GM12878 (cell line): Measurements from ENCODE around the gene TAF3. TPM values are rescaled to one million over a fixed set of nuclear protein-coding genes. Genes with fewer than 3 reads are reported as not detected.

Experiments used
- ATAC-seq: fragments of 200-7000 bp; cut with Tn5 transposase; 3 replicates; pipeline ENCODE4 v1.9.1; 2020; ENCODE audit warnings: mild to moderate bottlenecking, moderate library complexity
- BruUV-seq: library from RNA; stranded (reverse); fragments of 400-500 nt; replicated peaks from 2 replicates; lab custom pipeline; 2021; lab: Mats Ljungman, UMichigan
- CTCF ChIA-PET: fragments of 300-600 bp; sonication (Branson Sonifier 250); formaldehyde crosslinking; extraction: SDS; loops from one replicate; lab custom pipeline; 2021; ENCODE audit warnings: inconsistent platforms; lab: Yijun Ruan, JAX
- POLR2A ChIA-PET: fragments of 350-600 bp; formaldehyde crosslinking; extraction: SDS; loops from one replicate; lab custom pipeline; 2021; ENCODE audit warnings: inconsistent platforms; lab: Charles Lee
- RAD21 ChIA-PET: fragments of 300-600 bp; sonication (Branson Sonifier 250); formaldehyde crosslinking; loops from one replicate; lab custom pipeline; 2023; ENCODE audit warnings: antibody characterized with exemption; ENCODE audit not compliant: unreplicated experiment; lab: Charles Lee
- SMC1A ChIA-PET: fragments of 300-600 bp; sonication (Branson Sonifier 250); formaldehyde crosslinking; loops from one replicate; lab custom pipeline; 2023; ENCODE audit not compliant: unreplicated experiment, uncharacterized antibody; lab: Charles Lee
- DNase-seq: peaks from one replicate; pipeline ENCODE4 v3.0.0-alpha.2; 2011; ENCODE audit warnings: low read depth, low spot score
- FAIRE-seq: peaks from 3 replicates; lab custom pipeline; 2011; peaks lifted over from hg19 to GRCh38; lab: Jason Lieb, UNC
- H2AFZ ChIP-seq: 2 replicates; pipeline ENCODE4 v1.6.0; 2011; ENCODE audit warnings: low read depth, low read length, control low read depth; ENCODE audit not compliant: control insufficient read depth
- H3K27ac ChIP-seq: 2 replicates; pipeline ENCODE4 v1.5.1; 2011; ENCODE audit warnings: control low read depth; ENCODE audit not compliant: control insufficient read depth, insufficient read depth
- H3K27me3 ChIP-seq, 2 experiments: replicated peaks in 1 of 2; 2 replicates each; pipeline versions ENCODE4 v1.6.0 to v1.6.1; 2011; ENCODE audit warnings: low read length in 1 of 2; ENCODE audit not compliant: control insufficient read depth in 2 of 2, insufficient read depth in 2 of 2
- H3K36me3 ChIP-seq, 2 experiments: 2 replicates each; pipeline ENCODE4 v1.5.1; 2011; ENCODE audit warnings: low read length in 1 of 2; ENCODE audit not compliant: control insufficient read depth in 2 of 2, insufficient read depth in 2 of 2
- H3K4me1 ChIP-seq: 2 replicates; pipeline ENCODE4 v1.6.1; 2011; ENCODE audit warnings: mild to moderate bottlenecking, low read length, moderate library complexity, mixed read lengths; ENCODE audit not compliant: control insufficient read depth, insufficient read depth
- H3K4me2 ChIP-seq: 2 replicates; pipeline ENCODE4 v1.6.0; 2011; ENCODE audit warnings: control low read depth; ENCODE audit not compliant: control insufficient read depth, insufficient read depth
- H3K4me3 ChIP-seq: fragments of 200-600 bp; sonication (generic); 2 replicates; pipeline ENCODE4 v1.5.1; 2016
- H3K79me2 ChIP-seq: 2 replicates; pipeline ENCODE4 v1.6.0; 2011; ENCODE audit warnings: low read length; ENCODE audit not compliant: control insufficient read depth, insufficient read depth
- H3K9ac ChIP-seq: 2 replicates; pipeline ENCODE4 v1.8.0; 2011; ENCODE audit warnings: low read length, control low read depth, mixed read lengths; ENCODE audit not compliant: control insufficient read depth, insufficient read depth
- H3K9me3 ChIP-seq: replicated peaks from 3 replicates; pipeline ENCODE4 v1.5.1; 2011; ENCODE audit warnings: mild to moderate bottlenecking, low read length; ENCODE audit not compliant: control insufficient read depth, insufficient read depth
- H4K20me1 ChIP-seq: 2 replicates; pipeline ENCODE4 v1.6.0; 2011; ENCODE audit not compliant: control insufficient read depth, insufficient read depth
- BCL11A ChIP-seq: IDR thresholded peaks from 2 replicates; pipeline ENCODE4 v1.6.1; 2011; ENCODE audit warnings: low read depth, low read length
- CEBPB ChIP-seq, 2 experiments: fragments of 150-350 bp in 1 of 2; IDR thresholded peaks; 2 replicates each; pipeline ENCODE4 v1.6.1; 2012 to 2014; ENCODE audit warnings: low read depth in 2 of 2, low read length in 2 of 2, borderline replicate concordance in 1 of 2, inconsistent platforms in 1 of 2
- CHD1 ChIP-seq: IDR thresholded peaks from 2 replicates; pipeline ENCODE4 v1.6.1; 2012; ENCODE audit warnings: low read depth, low read length, improper control_type of control experiment
- DPF2 ChIP-seq: fragments of 450-650 bp; IDR thresholded peaks from 2 replicates; pipeline ENCODE4 v1.6.1; 2017; ENCODE audit warnings: mild to moderate bottlenecking
- FOXM1 ChIP-seq: IDR thresholded peaks from 2 replicates; pipeline ENCODE4 v1.6.1; 2012; ENCODE audit warnings: low read depth, mild to moderate bottlenecking, inconsistent platforms, low read length, moderate library complexity
- KLF5 ChIP-seq: fragments of 450-650 bp; IDR thresholded peaks from 2 replicates; pipeline ENCODE4 v1.6.1; 2014; ENCODE audit warnings: mild to moderate bottlenecking; ENCODE audit not compliant: partially characterized antibody
- MXI1 ChIP-seq: fragments of 150-350 bp; IDR thresholded peaks from 2 replicates; pipeline ENCODE4 v1.6.1; 2011; ENCODE audit warnings: low read depth, mild to moderate bottlenecking, inconsistent platforms, low read length, improper control_type of control experiment
- SIX5 ChIP-seq: IDR thresholded peaks from 2 replicates; pipeline ENCODE4 v1.6.1; 2011; ENCODE audit warnings: mild to moderate bottlenecking, low read depth, low read length, moderate library complexity; ENCODE audit not compliant: severe bottlenecking
- TARDBP ChIP-seq: IDR thresholded peaks from 2 replicates; pipeline ENCODE4 v1.6.1; 2016; ENCODE audit warnings: borderline replicate concordance
- WGBS: methylation state at CpG from one replicate; pipeline ENCODE4 v1.1.6; 2016; ENCODE audit warnings: low lambda C conversion rate; ENCODE audit not compliant: insufficient replicate concordance, insufficient coverage; ENCODE audit errors: missing lambda C conversion rate; 5-methylcytosine and 5-hydroxymethylcytosine counted together
- in situ Hi-C: fragments of 300-500 bp; cut with MboI; formaldehyde crosslinking; loops from 9 replicates; pipeline ENCODE4 v1.14.3; 2018; ENCODE audit warnings: mixed read lengths
- intact Hi-C: fragments of 100-400 bp; cut with micrococcal nuclease; formaldehyde crosslinking; loops from one replicate; pipeline ENCODE4 v1.14.2; 2022; ENCODE audit not compliant: unreplicated experiment
- polyA plus RNA-seq, 11 experiments: library from polyadenylated mRNA; depleted of rRNA in 4 of 11; unstranded in 6 of 11; stranded (reverse) in 5 of 11; fragments of >200 nt; fragmentation: Nextera tagmentation in 4 of 11; fragmentation: Illumina TruSeq in 1 of 11; extraction: Ambion mirVana in 4 of 11; extraction: Trizol in 1 of 11; gene quantifications; 1 replicate in 1 of 11; 2 replicates in 10 of 11; pipeline versions ENCODE4 v1.2.1 to v1.2.3, GENCODE V29; 2011 to 2016; ENCODE audit warnings: inconsistent platforms in 2 of 11, missing spikeins in 2 of 11, low read depth in 1 of 11
- total RNA-seq, 4 experiments: library from RNA; depleted of rRNA in 3 of 4; stranded (reverse); fragments of >200 nt in 3 of 4; fragmentation: Illumina TruSeq in 1 of 4; extraction: Trizol in 1 of 4; gene quantifications; 2 replicates each; pipeline versions ENCODE4 v1.2.1 to v1.2.3, GENCODE V29; 2013 to 2021
- TF ChIP-seq, protein P1 (sequence below): fragments of 450-650 bp; IDR thresholded peaks from 2 replicates; pipeline ENCODE4 v1.6.1; 2017; ENCODE audit warnings: mild to moderate bottlenecking, low read depth, inconsistent platforms; ENCODE audit not compliant: poor library complexity, severe bottlenecking
- TF ChIP-seq, protein P2 (sequence below): IDR thresholded peaks from 2 replicates; pipeline ENCODE4 v1.6.1; 2012; ENCODE audit warnings: low read depth, low read length, improper control_type of control experiment
- TF ChIP-seq, protein P3 (sequence below): fragments of 450-650 bp; IDR thresholded peaks from 2 replicates; pipeline ENCODE4 v1.6.1; 2017; ENCODE audit warnings: antibody characterized with exemption, mild to moderate bottlenecking, moderate library complexity
- TF ChIP-seq, protein P4 (sequence below): fragments of 450-650 bp; IDR thresholded peaks from 2 replicates; pipeline ENCODE4 v1.6.1; 2014; ENCODE audit warnings: mild to moderate bottlenecking

The TAF3 gene
- total and polyA plus RNA-seq, 10 of the 15 experiments (the other 5 are each of a cell fraction or from before 2014, with no cell fraction given) = 2.0 to 10.1 (median 3.7) TPM

DNA sequence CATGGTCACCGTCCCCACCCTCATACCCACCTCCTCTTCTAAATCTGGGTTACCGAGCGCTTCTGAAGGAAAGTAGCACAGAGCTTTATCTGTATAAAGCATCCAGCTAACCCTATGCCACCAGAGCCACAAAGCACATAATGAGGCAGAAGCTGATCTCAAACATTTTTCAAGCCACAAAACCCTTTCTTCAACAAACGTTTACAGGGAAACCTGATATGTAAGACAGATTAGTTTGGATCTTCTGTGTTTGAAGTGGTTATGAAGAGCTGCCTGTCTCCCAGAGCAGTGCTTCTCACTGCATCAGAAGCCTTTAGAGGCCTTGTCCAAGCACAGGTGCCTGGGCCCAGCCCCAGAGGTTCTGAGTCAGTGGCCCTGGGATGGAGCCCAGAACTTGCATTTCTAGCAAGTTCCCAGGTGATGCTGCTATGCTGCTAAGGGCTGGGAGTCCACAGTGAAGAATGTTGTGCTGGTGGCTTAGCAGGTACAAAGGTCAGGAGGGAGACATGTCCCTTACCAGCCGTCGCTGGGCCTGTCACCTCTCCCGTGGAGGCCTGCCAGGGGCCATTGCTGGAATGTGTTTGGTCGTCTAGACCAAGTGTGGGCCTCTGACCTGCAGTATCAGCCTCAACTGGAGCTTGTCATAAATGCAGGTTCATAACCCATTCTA, 90.4 kb downstream of the TAF3 start (continued):
- TF ChIP-seq, protein P1, sequence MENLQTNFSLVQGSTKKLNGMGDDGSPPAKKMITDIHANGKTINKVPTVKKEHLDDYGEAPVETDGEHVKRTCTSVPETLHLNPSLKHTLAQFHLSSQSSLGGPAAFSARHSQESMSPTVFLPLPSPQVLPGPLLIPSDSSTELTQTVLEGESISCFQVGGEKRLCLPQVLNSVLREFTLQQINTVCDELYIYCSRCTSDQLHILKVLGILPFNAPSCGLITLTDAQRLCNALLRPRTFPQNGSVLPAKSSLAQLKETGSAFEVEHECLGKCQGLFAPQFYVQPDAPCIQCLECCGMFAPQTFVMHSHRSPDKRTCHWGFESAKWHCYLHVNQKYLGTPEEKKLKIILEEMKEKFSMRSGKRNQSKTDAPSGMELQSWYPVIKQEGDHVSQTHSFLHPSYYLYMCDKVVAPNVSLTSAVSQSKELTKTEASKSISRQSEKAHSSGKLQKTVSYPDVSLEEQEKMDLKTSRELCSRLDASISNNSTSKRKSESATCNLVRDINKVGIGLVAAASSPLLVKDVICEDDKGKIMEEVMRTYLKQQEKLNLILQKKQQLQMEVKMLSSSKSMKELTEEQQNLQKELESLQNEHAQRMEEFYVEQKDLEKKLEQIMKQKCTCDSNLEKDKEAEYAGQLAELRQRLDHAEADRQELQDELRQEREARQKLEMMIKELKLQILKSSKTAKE = no peak
- TF ChIP-seq CHD1 (no peak), MXI1 (no peak)

DNA sequence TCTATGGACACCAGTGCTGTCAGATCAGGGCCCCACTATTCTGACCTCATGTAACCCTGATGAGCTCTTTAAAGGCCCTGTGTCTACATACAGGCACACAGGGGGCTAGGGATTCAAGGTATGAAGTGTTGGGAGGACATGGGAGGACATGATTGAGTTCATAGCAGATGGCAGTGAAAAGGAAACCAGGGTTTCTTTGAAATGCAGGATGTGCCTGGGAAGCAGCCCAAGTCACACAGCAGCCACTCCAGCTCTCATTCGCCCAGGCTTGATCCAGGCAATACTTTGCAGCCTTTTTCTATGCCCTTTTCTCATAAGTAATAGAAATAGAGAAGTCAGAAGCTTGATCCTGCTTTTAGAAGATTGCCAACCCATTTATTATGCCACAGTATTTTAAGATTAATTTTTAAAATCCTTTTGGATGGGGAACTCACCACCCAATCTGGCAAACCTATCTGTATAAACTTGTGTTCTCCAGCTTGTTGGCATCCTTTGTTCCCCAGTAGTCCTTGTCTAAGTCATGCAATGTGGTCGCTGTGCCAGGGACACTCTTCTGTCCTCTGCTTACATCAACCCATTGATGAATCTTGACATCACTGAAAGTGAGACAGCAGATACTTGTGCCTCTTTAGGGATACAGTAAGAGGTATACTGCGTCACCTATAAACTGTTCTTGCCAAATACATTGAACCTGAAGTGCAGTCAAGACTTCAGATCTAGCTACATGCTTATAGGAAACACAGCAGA, 95.0 kb downstream of the TAF3 start:
- H3K79me2 ChIP-seq = no peaks in the 10 kb centered on the region
- no peaks in the 10 kb centered on the region for H3K27me3 ChIP-seq
- CTCF ChIA-PET = no interaction called here
- no peak for FAIRE-seq
- RAD21 ChIA-PET = no interaction called here
- no peaks in the 10 kb centered on the region for H3K36me3 ChIP-seq
- no peaks in the 10 kb centered on the region for H3K9me3 ChIP-seq
- SMC1A ChIA-PET = no interaction called here
- in situ Hi-C loops (no loop called here), intact Hi-C loops (no loop called here)
- no TSS peak for BruUV-seq
- DNase-seq = no peak
- no peak overlapping the region for H3K27ac ChIP-seq
- H3K4me2 ChIP-seq = no peak overlapping the region
- POLR2A ChIA-PET = no interaction called here
- no peak for ATAC-seq
- no peak overlapping the region for H3K9ac ChIP-seq
- no peak overlapping the region for H3K4me3 ChIP-seq
- 97% methylated on average over 3 of the region's 3 CpGs for whole genome bisulfite sequencing
- H2AFZ ChIP-seq = no peak overlapping the region
- no peaks in the 10 kb centered on the region for H4K20me1 ChIP-seq
- H3K4me1 ChIP-seq = no peaks in the 10 kb centered on the region
- TF ChIP-seq FOXM1 (no peak), SIX5 (no peak), CEBPB (IDR thresholded peaks at IDR 0.05; ENCODE audit: borderline replicate concordance in 1 of 2, low read depth in 2 of 2, low read length in 2 of 2) (no peak), DPF2 (no peak), KLF5 (no peak), MXI1 (no peak), TARDBP (no peak), BCL11A (no peak)
- TF ChIP-seq, protein P2, sequence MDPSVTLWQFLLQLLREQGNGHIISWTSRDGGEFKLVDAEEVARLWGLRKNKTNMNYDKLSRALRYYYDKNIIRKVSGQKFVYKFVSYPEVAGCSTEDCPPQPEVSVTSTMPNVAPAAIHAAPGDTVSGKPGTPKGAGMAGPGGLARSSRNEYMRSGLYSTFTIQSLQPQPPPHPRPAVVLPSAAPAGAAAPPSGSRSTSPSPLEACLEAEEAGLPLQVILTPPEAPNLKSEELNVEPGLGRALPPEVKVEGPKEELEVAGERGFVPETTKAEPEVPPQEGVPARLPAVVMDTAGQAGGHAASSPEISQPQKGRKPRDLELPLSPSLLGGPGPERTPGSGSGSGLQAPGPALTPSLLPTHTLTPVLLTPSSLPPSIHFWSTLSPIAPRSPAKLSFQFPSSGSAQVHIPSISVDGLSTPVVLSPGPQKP = no peak
- TF ChIP-seq, protein P3, sequence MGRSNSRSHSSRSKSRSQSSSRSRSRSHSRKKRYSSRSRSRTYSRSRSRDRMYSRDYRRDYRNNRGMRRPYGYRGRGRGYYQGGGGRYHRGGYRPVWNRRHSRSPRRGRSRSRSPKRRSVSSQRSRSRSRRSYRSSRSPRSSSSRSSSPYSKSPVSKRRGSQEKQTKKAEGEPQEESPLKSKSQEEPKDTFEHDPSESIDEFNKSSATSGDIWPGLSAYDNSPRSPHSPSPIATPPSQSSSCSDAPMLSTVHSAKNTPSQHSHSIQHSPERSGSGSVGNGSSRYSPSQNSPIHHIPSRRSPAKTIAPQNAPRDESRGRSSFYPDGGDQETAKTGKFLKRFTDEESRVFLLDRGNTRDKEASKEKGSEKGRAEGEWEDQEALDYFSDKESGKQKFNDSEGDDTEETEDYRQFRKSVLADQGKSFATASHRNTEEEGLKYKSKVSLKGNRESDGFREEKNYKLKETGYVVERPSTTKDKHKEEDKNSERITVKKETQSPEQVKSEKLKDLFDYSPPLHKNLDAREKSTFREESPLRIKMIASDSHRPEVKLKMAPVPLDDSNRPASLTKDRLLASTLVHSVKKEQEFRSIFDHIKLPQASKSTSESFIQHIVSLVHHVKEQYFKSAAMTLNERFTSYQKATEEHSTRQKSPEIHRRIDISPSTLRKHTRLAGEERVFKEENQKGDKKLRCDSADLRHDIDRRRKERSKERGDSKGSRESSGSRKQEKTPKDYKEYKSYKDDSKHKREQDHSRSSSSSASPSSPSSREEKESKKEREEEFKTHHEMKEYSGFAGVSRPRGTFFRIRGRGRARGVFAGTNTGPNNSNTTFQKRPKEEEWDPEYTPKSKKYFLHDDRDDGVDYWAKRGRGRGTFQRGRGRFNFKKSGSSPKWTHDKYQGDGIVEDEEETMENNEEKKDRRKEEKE = no peak
- TF ChIP-seq, protein P4, sequence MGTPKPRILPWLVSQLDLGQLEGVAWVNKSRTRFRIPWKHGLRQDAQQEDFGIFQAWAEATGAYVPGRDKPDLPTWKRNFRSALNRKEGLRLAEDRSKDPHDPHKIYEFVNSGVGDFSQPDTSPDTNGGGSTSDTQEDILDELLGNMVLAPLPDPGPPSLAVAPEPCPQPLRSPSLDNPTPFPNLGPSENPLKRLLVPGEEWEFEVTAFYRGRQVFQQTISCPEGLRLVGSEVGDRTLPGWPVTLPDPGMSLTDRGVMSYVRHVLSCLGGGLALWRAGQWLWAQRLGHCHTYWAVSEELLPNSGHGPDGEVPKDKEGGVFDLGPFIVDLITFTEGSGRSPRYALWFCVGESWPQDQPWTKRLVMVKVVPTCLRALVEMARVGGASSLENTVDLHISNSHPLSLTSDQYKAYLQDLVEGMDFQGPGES = no peak
